Measurements from ENCODE around the gene SPAG17.

SPAG17 gene

DNA sequence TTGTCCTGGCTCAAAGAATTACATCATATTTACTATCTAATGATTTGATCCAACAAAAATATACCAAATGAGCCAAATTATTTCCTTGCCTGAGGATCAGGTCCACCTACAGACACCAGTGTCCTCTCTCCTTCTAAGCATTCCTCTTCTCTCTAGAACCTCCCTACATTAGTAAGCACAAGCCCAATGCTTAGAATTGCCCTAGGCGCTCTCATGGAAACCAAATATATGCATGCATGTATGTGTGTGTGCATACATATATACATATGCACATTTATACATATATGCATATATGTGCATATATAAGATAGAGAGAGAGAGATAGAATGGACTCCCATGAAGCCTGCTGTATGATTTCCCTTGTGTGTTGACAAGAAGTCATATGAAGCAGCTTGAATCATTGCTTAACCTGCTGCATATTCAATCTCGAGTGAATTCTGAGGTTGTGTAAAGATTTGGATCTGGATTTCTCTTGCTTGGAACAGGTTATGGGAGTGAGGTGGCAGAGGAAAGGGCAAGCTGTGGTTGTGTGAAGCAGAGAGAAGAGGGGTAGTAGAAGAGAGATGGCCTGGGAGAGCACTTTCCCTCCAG, 66.1 kb downstream of the SPAG17 start:
- DNase-seq (ENCODE audit: low read depth) = no peak

- no peak for DNase-seq (ENCODE audit: low read depth)
Measured at GRCh38 chr1:118118469-118118868, 66.6 kb downstream of the SPAG17 start.

DNA sequence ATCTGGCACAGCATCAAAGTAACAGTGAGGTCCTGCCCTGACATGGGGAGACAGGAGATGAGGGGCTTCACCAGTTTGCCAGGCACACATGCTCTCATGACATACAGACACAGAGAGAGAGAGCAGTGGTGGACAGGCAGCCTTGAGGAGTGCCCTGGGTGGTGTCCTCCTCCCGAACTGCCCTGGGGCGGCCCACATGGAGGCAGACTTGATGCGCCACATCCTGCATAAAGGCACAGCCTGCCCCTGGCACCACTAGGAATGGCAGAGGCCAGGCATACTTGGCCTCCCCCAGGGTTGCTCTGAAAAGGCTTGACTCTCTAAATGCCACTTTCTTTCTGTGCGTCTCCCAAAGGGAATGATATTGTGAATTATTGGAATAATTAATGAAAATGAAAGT, 67.5 kb downstream of the SPAG17 start:
- DNase-seq (ENCODE audit: low read depth) = no peak

GRCh38 chr1:118116909-118117308, 68.1 kb downstream of the SPAG17 start:
- DNase-seq (ENCODE audit: low read depth) = no peak

- DNase-seq (ENCODE audit: low read depth) = no peak
Measured at GRCh38 chr1:118116401-118116800, 68.6 kb downstream of the SPAG17 start.

DNA sequence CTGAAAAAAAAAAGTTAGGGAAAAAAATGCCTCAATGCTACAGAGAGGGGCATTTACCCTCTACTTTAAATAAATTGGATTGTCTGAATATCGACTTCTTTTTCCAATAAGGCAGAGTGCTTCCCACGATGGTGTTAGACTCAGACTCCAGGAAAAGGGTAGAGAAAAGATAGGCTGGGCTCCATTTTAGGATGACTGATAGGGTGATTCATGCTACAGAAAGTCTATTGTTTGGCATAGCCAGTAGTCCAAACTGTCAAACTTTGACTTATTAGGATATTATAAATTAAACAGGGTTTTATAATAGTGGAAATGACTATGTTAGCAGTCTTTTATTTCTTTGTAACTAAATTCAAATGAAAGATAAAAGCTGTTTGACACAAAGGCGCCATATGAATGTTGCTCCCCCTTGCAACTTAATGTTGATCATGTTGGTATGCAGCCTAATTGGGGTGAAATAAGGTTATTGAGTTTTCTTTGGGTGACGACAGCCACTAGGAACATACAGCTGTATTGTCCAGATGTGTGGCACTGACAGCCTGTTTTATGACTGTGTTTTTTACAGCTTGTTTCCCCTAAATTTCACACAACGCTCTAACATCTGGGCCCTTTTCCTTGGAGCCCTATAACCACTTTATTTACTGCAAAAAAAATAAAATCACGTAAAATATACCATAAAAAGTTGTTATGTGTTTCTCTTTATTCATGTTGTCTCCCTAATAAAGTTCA, 69.3 kb downstream of the SPAG17 start:
- DNase-seq (ENCODE audit: low read depth) = no peak

- DNase-seq (ENCODE audit: low read depth) = no peak
Measured at GRCh38 chr1:118113261-118113660, 71.8 kb downstream of the SPAG17 start.

DNA sequence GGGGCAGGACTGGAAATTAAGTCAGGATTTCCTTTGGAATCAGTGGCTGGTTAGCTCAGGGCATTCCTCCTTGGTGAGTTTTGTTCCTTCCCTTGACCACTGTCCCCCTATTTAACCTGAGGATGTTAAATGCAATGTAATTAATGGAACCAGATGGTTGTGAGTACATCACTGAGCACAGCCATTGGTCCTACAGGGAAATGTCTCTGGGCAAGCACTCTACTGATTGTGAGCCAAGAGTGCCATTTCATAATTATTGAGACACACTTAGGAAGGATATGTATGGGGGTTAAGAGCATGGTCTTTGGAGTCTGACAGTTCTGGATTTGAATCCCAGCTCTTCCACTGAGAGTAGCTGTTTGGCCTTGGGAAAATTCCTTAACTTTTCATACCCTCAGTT, 74.4 kb downstream of the SPAG17 start:
- no peak for DNase-seq (ENCODE audit: low read depth)

GRCh38 chr1:118104951-118105350, 80.1 kb downstream of the SPAG17 start:
- DNase-seq (ENCODE audit: low read depth) = no peak

GRCh38 chr1:118102445-118102844, 82.6 kb downstream of the SPAG17 start:
- no peak for DNase-seq (ENCODE audit: low read depth)

GRCh38 chr1:118101999-118102398, 83.0 kb downstream of the SPAG17 start:
- no peak for DNase-seq (ENCODE audit: low read depth)

- DNase-seq (ENCODE audit: low read depth) = no peak
Measured at GRCh38 chr1:118101515-118101844, 83.5 kb downstream of the SPAG17 start.

DNA sequence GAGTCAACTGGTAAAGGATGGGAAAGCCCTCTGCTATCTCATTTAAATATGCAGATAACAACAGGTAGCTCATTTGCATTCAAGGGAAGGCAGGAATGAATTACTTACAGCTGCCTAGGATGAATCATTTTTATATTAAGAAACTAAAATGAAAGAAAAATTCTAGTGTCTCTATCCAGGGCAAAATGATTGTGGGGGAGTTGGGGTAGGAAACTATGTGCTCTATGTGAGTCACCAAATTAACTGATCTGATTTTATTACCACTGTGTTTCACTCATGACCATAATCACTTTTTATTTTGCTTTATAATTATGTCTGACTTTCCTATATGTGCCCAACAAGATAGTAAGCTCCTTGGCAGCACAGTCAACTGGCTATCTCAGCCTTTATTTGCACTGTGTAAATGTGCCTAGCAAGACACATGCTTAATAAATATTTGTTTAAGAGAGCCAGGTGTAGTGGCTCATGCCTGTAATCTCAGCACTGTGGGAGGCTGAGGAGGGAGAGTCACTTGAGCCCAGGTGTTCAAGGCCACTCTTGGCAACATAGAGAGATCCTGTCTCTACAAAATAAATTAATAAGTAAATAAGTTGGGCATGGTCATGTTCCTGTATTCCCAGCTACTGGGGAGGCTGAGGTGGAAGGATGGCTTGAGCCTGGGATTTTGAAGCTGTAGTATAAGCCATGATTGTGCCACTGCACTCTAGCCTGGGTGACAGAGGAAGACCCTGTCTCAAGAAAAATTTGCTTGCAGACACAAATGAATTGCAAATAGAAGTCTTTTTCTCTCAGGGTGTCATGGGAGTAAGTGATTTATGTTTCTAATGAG, 84.1 kb downstream of the SPAG17 start:
- no peak for DNase-seq (ENCODE audit: low read depth)

DNA sequence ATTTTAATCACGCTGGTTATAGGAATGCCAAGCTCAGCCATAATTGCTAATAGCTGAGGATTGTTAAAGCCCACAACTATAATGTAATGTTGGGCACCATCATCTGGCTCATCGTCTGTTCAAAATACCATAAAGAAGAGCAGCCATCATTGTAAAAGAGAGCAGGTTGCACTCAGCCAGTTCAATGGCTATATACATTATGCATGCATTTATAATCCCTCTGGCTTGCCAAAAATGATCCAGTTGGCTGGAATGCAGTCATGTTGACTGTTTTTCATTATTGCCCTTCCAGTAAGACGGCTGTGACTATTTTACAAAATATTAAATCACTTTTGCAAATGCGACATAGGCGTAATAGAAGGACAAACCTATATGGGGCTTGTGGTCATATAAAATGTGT, 85.3 kb downstream of the SPAG17 start:
- no peak for DNase-seq (ENCODE audit: low read depth)

GRCh38 chr1:118097622-118098348, 87.2 kb downstream of the SPAG17 start:
- DNase-seq (ENCODE audit: low read depth) = no peak

GRCh38 chr1:118093017-118093416, 92.0 kb downstream of the SPAG17 start:
- DNase-seq (ENCODE audit: low read depth) = no peak

DNA sequence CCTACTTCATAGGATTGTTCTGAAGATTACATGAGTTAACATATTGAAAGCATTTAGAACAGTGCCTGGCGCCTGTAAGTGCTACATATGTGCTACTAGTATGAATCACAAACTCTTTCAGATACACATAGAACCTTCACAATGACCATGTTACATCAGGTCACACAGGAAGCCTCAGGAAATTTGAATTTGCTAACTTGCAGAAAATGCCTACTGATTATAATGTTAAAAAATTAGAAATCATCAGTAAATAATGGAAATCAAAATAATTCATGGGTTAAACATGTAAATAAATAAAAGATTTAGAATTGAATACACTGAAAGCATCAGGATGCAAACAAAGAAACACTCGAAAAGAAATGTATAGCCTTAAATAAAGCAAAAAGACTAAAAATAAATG, 94.9 kb downstream of the SPAG17 start:
- no peak for DNase-seq (ENCODE audit: low read depth)

DNA sequence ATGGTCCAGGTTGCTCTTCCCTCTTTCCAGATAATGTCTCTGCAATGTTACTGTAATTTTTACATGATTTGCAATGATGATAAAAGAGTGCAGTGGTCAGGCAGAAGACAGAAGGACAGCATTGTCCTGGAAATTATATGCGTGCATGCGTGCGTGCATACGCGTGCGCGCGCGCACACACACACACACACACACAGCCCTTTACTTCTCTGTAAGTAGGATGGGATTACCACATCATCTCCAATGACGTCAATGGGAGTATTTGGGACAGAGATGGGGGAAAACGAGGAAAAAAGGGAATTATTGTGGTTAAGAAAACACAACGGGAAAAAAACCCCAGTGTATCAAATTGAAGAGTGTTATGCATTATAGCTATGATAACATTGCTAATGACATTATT, 99.7 kb downstream of the SPAG17 start:
- DNase-seq (ENCODE audit: low read depth) = no peak

GRCh38 chr1:118084400-118084799, 100.6 kb downstream of the SPAG17 start:
- DNase-seq (ENCODE audit: low read depth) = no peak

DNA sequence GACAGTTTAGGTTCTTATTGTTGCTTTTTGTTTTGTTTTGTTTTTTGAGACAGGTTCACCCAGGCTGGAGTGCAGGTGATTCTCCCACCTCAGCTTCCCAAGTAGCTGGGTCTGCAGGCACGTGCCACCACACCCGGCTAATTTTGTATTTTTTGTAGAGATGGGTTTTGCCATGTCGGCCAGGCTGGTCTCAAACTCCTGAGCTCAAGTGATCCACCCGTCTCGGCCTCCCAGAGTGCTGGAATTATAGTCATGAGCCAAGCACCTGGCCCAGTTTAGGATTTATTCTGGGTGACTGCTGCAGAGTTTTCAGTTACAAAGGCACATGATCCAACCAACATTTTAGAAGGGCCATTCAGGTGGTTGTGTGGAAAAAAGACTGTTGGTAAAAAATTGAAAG, 102.0 kb downstream of the SPAG17 start:
- no peak for DNase-seq (ENCODE audit: low read depth)

GRCh38 chr1:118081387-118081786, 103.6 kb downstream of the SPAG17 start:
- DNase-seq (ENCODE audit: low read depth) = no peak

DNA sequence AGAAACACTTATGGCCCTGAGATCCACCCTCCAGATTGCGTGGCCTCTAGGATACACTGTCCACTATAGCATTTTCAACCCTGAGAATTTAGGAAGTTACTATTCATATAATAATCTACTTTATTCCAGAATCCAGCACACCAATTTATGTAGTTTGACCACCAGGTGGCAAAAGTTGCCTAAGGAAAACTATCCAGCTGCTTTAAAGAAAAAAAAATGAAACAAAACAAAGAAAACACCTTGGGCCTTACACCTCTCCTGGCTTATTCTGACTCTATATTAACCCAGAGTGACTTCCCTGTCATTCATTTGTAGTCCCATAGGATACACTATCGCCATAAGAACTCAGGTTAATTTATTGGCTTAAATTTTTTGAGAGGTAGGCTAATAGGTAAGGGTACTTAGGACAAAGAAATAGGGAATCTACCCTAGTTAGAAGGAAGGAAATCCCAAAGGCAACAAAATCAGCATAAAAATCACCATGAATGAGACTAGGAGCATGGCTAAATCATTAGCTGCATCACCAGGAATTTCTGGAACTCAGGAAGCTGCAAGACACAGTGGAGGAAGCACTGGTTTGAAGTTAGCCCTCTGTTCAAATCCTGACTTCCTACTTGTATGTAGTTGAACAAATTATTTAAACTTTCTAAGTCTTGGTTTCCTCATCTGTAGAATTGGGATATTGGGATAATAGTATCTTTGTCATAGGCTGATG, 107.5 kb downstream of the SPAG17 start:
- DNase-seq (ENCODE audit: low read depth) = no peak

Measured in stimulated activated CD8-positive, alpha-beta memory T cell treated with anti-CD3 and anti-CD28 coated beads, Interleukin-12 subunit alpha, Interleukin-12 subunit beta, amount 100 ng/mL, for 1 hour (primary cell).